ENCODE results near the gene SLC25A26. TPM values are rescaled to one million over a fixed set of nuclear protein-coding genes. Genes with fewer than 3 reads are reported as not detected.

Gene SLC25A26
- total and polyA plus RNA-seq, 2 donors = 16.2 to 20.9 TPM

DNA sequence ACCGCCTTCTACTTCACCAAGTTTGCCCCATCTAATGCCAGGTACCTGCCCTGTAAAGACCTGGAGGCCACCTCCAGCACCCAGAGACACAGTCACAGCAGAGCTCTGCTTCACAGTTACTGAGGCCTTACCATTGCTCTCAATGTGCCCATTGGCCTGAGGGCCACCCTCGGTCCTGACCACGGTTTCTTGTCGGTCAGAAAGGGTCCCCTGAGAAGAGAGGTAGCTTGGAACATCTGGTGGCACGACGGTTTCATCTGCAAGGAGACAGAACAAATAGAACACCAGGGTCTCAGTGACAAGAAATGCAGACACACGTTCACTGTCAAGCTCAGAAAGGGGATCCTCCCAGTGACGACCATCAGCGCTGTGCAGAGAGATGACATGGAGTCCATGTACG lies 161.3 kb downstream of the SLC25A26 start:
- H3K4me3 ChIP-seq (ENCODE audit: low read length in 2 of 2) = no peak overlapping the region
- H3K9me3 ChIP-seq (ENCODE audit: control insufficient read depth in 2 of 2, insufficient read depth in 1 of 2, low read length in 1 of 2) = no peaks in the 10 kb centered on the region
- no peak overlapping the region for H3K27ac ChIP-seq (ENCODE audit: low read depth in 1 of 2, low read length in 1 of 2)
- WGBS = 98% methylated on average over 10 of the region's 10 CpGs
- DNase-seq (ENCODE audit: low read depth in 6 of 9, low spot score in 9 of 9) = no peak
- H3K4me1 ChIP-seq (ENCODE audit: control insufficient read depth in 2 of 2, insufficient read depth in 2 of 2, low read length in 2 of 2) = peaks cover 8 to 15% of the 10 kb centered on the region in 2 donors
- H3K36me3 ChIP-seq (ENCODE audit: control insufficient read depth in 2 of 2, insufficient read depth in 2 of 2, low read length in 1 of 2) = peaks cover 61 to 77% of the 10 kb centered on the region in 2 donors
- no peaks in the 10 kb centered on the region for H3K27me3 ChIP-seq (ENCODE audit: control insufficient read depth in 2 of 2, insufficient read depth in 1 of 2, low read length in 1 of 2)

- Histone ChIP-seq H3K9me3 (ENCODE audit: control insufficient read depth in 2 of 2, insufficient read depth in 1 of 2, low read length in 1 of 2) (no peaks in the 10 kb centered on the region), H3K27me3 (ENCODE audit: control insufficient read depth in 2 of 2, insufficient read depth in 1 of 2, low read length in 1 of 2) (no peaks in the 10 kb centered on the region), H3K27ac (ENCODE audit: low read depth in 1 of 2, low read length in 1 of 2) (no peak overlapping the region), H3K4me3 (ENCODE audit: low read length in 2 of 2) (no peak overlapping the region), H3K36me3 (ENCODE audit: control insufficient read depth in 2 of 2, insufficient read depth in 2 of 2, low read length in 1 of 2) (peaks cover 61 to 77% of the 10 kb centered on the region in 2 donors), H3K4me1 (ENCODE audit: control insufficient read depth in 2 of 2, insufficient read depth in 2 of 2, low read length in 2 of 2) (peaks cover 4 to 6% of the 10 kb centered on the region in 2 donors)
- DNase-seq (ENCODE audit: low read depth in 6 of 9, low spot score in 9 of 9) = no peak
- WGBS = 98% methylated on average over 18 of the region's 18 CpGs
Observed at GRCh38 chr3:66383023-66383422, 162.2 kb downstream of the SLC25A26 start.

GRCh38 chr3:66383998-66384745 lies 163.4 kb downstream of the SLC25A26 start:
- WGBS = 98% methylated on average over 20 of the region's 20 CpGs
- Histone ChIP-seq H3K4me3 (ENCODE audit: low read length in 2 of 2) (no peak overlapping the region), H3K4me1 (ENCODE audit: control insufficient read depth in 2 of 2, insufficient read depth in 2 of 2, low read length in 2 of 2) (no peaks in the 10 kb centered on the region), H3K36me3 (ENCODE audit: control insufficient read depth in 2 of 2, insufficient read depth in 2 of 2, low read length in 1 of 2) (peaks cover 58 to 68% of the 10 kb centered on the region in 2 donors), H3K27me3 (ENCODE audit: control insufficient read depth in 2 of 2, insufficient read depth in 1 of 2, low read length in 1 of 2) (no peaks in the 10 kb centered on the region), H3K27ac (ENCODE audit: low read depth in 1 of 2, low read length in 1 of 2) (no peak overlapping the region), H3K9me3 (ENCODE audit: control insufficient read depth in 2 of 2, insufficient read depth in 1 of 2, low read length in 1 of 2) (no peaks in the 10 kb centered on the region)
- no peak for DNase-seq (ENCODE audit: low read depth in 6 of 9, low spot score in 9 of 9)

- Histone ChIP-seq H3K4me3 (ENCODE audit: low read length in 2 of 2) (no peak overlapping the region), H3K27me3 (ENCODE audit: control insufficient read depth in 2 of 2, insufficient read depth in 1 of 2, low read length in 1 of 2) (no peaks in the 10 kb centered on the region), H3K9me3 (ENCODE audit: control insufficient read depth in 2 of 2, insufficient read depth in 1 of 2, low read length in 1 of 2) (no peaks in the 10 kb centered on the region), H3K4me1 (ENCODE audit: control insufficient read depth in 2 of 2, insufficient read depth in 2 of 2, low read length in 2 of 2) (no peaks in the 10 kb centered on the region), H3K27ac (ENCODE audit: low read depth in 1 of 2, low read length in 1 of 2) (no peak overlapping the region), H3K36me3 (ENCODE audit: control insufficient read depth in 2 of 2, insufficient read depth in 2 of 2, low read length in 1 of 2) (peaks cover 52 to 62% of the 10 kb centered on the region in 2 donors)
- DNase-seq (ENCODE audit: low read depth in 6 of 9, low spot score in 9 of 9) = no peak
Observed at GRCh38 chr3:66385066-66385465, 164.3 kb downstream of the SLC25A26 start.

GRCh38 chr3:66386011-66386924 lies 165.5 kb downstream of the SLC25A26 start:
- H3K27me3 ChIP-seq (ENCODE audit: control insufficient read depth in 2 of 2, insufficient read depth in 1 of 2, low read length in 1 of 2) = no peaks in the 10 kb centered on the region
- peaks cover 40 to 50% of the 10 kb centered on the region in 2 donors for H3K36me3 ChIP-seq (ENCODE audit: control insufficient read depth in 2 of 2, insufficient read depth in 2 of 2, low read length in 1 of 2)
- no peaks in the 10 kb centered on the region for H3K4me1 ChIP-seq (ENCODE audit: control insufficient read depth in 2 of 2, insufficient read depth in 2 of 2, low read length in 2 of 2)
- no peak overlapping the region for H3K4me3 ChIP-seq (ENCODE audit: low read length in 2 of 2)
- DNase-seq (ENCODE audit: low read depth in 6 of 9, low spot score in 9 of 9) = no peak
- H3K27ac ChIP-seq (ENCODE audit: low read depth in 1 of 2, low read length in 1 of 2) = no peak overlapping the region
- no peaks in the 10 kb centered on the region for H3K9me3 ChIP-seq (ENCODE audit: control insufficient read depth in 2 of 2, insufficient read depth in 1 of 2, low read length in 1 of 2)
- 94% methylated on average over 12 of the region's 12 CpGs for WGBS

- no peak overlapping the region for H3K27ac ChIP-seq (ENCODE audit: low read depth in 1 of 2, low read length in 1 of 2)
- 90% methylated on average over 7 of the region's 7 CpGs for WGBS
- no peaks in the 10 kb centered on the region for H3K4me1 ChIP-seq (ENCODE audit: control insufficient read depth in 2 of 2, insufficient read depth in 2 of 2, low read length in 2 of 2)
- no peaks in the 10 kb centered on the region for H3K27me3 ChIP-seq (ENCODE audit: control insufficient read depth in 2 of 2, insufficient read depth in 1 of 2, low read length in 1 of 2)
- peaks cover 32 to 41% of the 10 kb centered on the region in 2 donors for H3K36me3 ChIP-seq (ENCODE audit: control insufficient read depth in 2 of 2, insufficient read depth in 2 of 2, low read length in 1 of 2)
- H3K4me3 ChIP-seq (ENCODE audit: low read length in 2 of 2) = no peak overlapping the region
- H3K9me3 ChIP-seq (ENCODE audit: control insufficient read depth in 2 of 2, insufficient read depth in 1 of 2, low read length in 1 of 2) = no peaks in the 10 kb centered on the region
- no peak for DNase-seq (ENCODE audit: low read depth in 6 of 9, low spot score in 9 of 9)
Observed at GRCh38 chr3:66386925-66387650, 166.3 kb downstream of the SLC25A26 start.

DNA sequence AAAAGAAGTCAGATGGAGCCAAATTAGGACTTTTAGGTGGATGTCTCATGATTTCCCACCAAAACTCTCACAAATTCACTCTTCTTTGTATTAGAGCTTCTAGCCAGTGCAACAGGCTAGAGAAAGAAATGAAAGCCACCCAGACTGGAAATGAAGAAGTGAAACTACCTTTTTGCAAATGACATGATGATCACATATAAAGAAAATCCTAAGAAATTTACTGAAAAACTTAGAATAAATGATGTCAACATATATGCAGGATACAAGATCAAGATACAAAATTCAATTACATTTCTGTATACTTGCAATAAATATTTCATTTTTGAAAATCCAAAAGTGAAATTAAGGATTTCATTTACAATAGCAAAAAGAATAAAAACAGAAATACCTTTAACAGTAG lies 169.2 kb downstream of the SLC25A26 start:
- H3K4me1 ChIP-seq (ENCODE audit: control insufficient read depth in 2 of 2, insufficient read depth in 2 of 2, low read length in 2 of 2) = peaks cover 0 to 22% of the 10 kb centered on the region in 2 donors
- no peak overlapping the region for H3K27ac ChIP-seq (ENCODE audit: low read depth in 1 of 2, low read length in 1 of 2)
- H3K27me3 ChIP-seq (ENCODE audit: control insufficient read depth in 2 of 2, insufficient read depth in 1 of 2, low read length in 1 of 2) = no peaks in the 10 kb centered on the region
- no peak for DNase-seq (ENCODE audit: low read depth in 6 of 9, low spot score in 9 of 9)
- no peaks in the 10 kb centered on the region for H3K9me3 ChIP-seq (ENCODE audit: control insufficient read depth in 2 of 2, insufficient read depth in 1 of 2, low read length in 1 of 2)
- no peak overlapping the region for H3K4me3 ChIP-seq (ENCODE audit: low read length in 2 of 2)
- peaks cover 9 to 14% of the 10 kb centered on the region in 2 donors for H3K36me3 ChIP-seq (ENCODE audit: control insufficient read depth in 2 of 2, insufficient read depth in 2 of 2, low read length in 1 of 2)

GRCh38 chr3:66392512-66392911 lies 171.7 kb downstream of the SLC25A26 start:
- H3K27ac ChIP-seq (ENCODE audit: low read depth in 1 of 2, low read length in 1 of 2) = no peak overlapping the region
- H3K4me3 ChIP-seq (ENCODE audit: low read length in 2 of 2) = no peak overlapping the region

More at GRCh38 chr3:66392512-66392911, 171.7 kb downstream of the SLC25A26 start:
- H3K9me3 ChIP-seq (ENCODE audit: control insufficient read depth in 2 of 2, insufficient read depth in 1 of 2, low read length in 1 of 2) = no peaks in the 10 kb centered on the region
- no peaks in the 10 kb centered on the region for H3K36me3 ChIP-seq (ENCODE audit: control insufficient read depth in 2 of 2, insufficient read depth in 2 of 2, low read length in 1 of 2)
- no peaks in the 10 kb centered on the region for H3K27me3 ChIP-seq (ENCODE audit: control insufficient read depth in 2 of 2, insufficient read depth in 1 of 2, low read length in 1 of 2)
- H3K4me1 ChIP-seq (ENCODE audit: control insufficient read depth in 2 of 2, insufficient read depth in 2 of 2, low read length in 2 of 2) = peaks cover 0 to 22% of the 10 kb centered on the region in 2 donors
- WGBS = 95% methylated on average over 3 of the region's 3 CpGs
- no peak for DNase-seq (ENCODE audit: low read depth in 6 of 9, low spot score in 9 of 9)
